Activated CD8-positive, alpha-beta memory T cell treated with anti-CD3 and anti-CD28 coated beads for 4 hours (primary cell): ENCODE measurements around the gene PLEKHG4B.

Experiments
- DNase-seq, 2 donors: peaks; one replicate each; pipeline ENCODE4 v3.0.0-alpha.2; 2020; ENCODE audit warnings: low read depth in 2 of 2

The PLEKHG4B gene

DNA sequence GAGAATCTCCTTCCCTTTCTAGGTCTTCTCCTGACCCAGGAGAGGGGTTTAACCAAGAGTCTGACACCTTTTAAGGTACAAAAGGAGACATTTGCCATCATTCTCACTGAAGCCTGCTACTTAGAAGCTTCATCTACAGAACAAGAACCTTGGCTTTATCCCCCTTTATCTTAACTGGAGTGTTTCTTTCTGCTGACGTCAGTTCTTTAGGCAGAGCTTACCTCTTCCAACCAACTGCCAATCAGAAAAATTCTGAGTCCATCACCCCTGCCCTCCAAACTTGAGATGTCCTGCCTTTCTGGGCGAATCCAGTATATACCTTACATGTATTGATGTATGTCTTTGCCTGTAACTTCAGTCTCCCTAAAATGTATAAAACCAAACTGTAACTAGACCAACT lies 37.2 kb downstream of the PLEKHG4B start:
- DNase-seq, result no peak

DNA sequence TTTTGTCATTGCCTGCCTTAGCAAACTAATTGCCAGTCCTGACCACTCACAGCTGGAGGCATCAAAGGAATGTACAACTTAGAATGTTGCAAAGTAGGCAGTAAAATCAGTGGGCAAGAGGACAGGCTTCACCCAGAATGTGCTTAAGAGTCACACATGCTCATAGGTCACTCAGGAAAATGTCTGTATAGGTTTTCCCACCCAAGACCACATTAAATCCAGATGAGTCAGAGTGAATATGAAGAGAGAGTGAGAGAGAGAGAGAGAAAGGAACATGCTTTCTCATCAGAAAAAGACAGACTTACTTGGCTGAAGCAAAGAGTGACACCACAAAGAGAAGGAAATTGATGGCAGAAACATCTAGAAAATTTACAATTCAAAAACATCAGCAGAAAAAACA lies 37.9 kb downstream of the PLEKHG4B start:
- DNase-seq, result no peak

DNA sequence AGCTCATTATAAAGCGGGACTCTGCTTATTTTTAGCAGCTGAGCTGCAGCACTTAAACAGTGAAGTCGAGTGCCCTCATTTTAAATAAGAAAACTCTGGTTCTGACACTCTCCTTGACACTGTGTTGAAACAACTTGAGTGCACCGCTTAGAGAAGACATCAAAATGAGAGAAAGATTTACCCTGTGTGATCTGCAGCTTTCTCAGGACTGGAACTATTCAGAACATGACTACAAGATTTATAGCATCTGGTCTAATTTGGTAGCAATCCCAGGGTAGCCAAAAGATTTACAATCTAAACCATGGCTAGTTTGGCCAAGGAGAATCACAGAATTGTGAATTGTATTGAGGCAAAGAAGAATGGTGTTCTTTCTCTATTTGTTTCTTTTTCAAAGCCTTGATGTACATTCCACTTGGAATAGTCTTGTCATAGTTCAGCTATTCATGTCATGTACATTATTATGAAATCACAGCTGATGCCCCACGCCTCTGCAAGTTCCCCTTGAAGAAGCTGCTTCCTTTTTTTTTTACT lies 38.7 kb downstream of the PLEKHG4B start:
- no peak for DNase-seq

DNA sequence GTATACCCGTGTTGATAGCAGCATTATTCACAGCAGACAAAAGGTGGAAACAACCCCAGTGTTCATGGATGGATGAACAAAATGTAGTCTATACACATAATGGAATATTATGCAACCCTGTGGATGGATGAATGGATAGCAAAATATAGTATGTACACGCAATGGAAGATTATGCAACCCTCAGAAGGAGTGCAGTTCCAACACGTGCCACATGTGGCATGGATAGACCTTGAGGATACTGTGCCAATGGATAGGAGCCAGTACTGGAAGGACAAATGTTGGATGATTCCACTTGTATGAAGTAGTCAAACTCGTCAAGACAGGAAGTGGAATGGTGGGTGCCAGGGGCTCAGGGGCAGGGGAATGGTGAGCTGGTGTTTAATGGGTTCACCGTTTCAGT lies 44.9 kb downstream of the PLEKHG4B start:
- no peak for DNase-seq

DNA sequence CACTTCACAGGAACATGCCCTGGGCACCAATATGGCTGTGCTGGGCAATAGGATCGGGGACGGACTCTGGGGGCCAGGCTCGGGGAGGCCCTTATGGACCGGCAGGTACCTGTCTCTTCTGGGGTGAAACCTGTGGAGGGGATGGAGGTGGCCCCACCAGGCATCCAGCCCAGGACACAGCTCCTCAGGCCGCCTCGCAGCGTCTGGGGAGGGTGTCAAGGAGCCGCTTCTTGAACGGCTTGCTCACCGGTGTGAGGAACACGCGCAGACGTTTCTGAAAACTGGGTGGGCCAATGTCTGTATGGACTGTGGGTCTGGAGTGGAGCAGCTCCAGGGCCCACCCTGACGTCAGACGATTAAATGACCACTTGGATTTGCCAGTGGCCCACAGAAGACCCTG lies 45.8 kb downstream of the PLEKHG4B start:
- no peak for DNase-seq

DNA sequence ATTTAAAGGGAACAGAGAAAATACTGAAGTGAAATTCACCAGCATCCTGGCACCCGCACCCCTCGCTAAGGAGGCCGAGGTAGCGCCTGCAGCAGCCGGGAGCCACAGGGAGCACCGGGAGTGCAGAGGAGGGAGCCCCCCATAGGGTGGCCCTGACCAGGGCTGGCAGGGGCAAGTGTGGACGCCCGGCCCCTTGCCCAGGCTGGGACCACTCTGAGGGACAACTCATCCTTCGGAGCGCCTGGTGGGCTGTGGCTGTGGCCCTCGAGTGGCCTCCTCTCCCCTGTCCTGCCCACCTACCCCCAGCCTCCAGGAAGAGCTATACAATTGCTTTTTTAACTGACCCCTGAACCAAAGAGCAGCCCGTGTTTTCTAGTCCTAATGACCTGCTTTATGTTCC lies 47.0 kb downstream of the PLEKHG4B start:
- no peak for DNase-seq

DNA sequence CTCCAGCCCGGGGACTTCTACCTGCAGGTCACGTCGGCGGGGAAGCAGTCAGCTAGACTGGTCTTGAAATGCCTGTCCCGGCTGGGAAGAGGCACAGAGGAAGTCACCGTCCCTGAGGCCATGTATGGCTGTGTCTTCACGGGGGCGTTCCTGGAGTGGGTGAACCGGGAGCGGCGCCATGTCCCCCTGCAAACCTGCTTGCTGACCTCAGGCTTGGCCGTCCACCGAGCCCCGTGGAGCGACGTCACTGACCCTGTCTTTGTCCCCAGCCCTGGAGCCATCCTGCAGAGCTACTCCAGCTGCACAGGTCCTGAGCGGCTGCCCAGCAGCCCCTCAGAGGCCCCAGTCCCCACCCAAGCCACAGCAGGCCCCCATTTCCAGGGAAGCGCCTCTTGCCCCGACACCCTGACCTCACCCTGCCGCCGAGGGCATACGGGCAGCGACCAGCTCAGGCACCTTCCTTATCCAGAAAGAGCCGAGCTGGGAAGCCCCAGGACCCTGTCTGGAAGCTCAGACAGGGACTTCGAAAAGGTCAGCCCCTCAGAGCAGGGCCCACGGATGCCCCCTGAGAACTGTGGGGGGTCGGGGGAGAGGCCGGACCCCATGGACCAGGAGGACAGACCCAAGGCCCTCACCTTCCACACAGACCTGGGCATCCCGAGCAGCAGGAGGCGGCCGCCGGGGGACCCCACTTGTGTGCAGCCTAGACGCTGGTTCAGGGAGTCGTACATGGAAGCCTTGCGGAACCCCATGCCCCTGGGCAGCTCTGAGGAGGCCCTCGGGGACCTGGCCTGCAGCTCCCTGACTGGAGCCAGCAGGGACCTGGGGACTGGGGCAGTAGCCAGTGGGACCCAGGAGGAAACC lies 47.8 kb downstream of the PLEKHG4B start:
- DNase-seq, result no peak

DNA sequence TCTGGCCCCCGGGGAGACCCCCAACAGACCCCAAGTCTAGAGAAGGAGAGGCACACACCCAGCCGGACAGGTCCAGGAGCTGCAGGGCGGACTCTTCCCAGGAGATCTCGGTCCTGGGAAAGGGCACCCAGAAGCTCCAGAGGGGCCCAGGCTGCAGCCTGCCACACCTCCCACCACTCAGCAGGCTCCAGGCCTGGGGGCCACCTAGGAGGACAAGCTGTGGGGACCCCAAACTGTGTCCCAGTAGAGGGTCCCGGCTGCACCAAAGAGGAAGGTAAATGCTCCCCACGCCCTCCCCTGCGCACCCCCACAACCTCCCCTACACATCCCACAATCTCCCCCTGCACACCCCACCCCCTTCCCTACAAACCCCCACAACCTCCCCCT lies 48.5 kb downstream of the PLEKHG4B start:
- no peak for DNase-seq

DNA sequence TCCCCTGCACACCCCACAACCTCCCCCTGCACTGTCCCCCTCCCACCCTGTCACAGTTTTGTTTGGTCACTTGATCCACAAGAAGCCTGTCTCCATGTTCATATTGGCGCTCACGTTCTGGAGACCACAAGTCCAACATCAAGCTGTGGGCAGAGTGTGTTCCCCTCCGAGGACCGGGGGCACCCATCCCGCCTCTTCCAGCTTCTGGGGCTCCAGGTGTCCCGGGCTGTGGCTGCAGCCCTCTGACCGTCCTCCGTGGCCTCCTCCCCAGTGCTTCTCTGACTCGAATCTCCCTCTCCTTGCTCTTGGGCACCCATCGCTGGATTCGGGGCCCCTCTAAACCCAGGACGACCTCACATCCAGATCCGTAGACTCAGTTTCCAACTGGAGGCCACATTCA lies 49.2 kb downstream of the PLEKHG4B start:
- DNase-seq, result no peak

DNA sequence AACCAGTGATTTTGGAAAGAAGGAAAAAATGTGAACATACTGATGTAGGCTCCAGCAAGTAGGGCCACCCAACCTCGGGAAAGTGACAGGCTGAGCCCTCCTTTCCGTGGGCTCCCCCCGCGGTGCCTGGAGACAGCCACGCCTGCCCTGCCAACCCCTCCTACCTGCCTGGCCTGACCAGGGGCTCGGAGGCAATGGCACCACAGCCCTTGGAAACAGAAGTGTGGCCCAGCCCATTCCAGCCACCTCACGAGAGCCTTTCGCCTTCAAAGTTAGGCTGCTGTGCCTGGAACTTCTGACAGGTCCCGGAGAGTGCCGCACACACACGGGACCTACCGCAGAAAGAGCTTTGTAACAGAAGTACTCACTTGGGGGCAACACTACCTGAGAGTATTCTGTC lies 49.8 kb downstream of the PLEKHG4B start:
- DNase-seq, result no peak

DNA sequence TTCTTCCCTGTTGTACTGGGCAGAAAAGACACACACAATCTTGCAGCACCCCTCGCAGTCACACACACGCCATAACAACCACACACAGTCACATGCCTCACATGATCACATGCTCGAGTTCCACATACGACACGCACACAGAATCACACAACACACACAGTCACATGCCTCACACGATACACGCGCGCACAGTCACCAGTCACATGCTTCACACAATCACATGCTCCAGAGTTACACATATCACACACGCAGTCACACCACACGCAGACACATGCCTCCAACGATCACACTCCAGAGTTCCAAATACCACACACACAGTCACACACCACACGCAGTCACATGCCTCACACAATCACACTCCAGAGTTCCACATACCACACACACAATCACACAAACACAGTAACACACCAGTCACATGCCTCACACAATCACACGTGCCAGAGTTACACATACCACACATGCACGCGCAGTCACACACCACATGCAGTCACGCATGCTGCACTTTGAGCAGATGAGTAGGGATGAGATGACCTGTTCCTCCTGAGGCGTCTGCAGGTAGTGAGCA lies 50.4 kb downstream of the PLEKHG4B start:
- no peak for DNase-seq

DNA sequence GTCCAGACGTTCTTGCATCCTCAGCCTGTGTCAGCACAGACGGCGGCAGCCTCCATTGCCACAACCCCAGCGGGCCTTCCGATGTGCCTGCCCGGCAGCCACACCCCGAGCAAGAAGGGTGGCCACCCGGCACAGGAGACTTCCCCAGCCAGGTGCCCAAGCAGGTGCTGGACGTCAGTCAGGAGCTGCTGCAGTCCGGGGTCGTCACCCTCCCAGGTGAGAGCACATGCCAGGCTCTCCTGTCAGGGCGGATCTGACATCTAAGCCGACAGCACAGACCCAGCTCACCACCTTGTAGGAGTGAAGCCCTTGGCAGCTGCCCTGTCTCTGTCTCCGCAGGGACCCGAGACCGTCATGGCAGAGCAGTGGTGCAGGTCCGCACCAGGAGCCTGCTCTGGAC lies 51.1 kb downstream of the PLEKHG4B start:
- no peak for DNase-seq

DNA sequence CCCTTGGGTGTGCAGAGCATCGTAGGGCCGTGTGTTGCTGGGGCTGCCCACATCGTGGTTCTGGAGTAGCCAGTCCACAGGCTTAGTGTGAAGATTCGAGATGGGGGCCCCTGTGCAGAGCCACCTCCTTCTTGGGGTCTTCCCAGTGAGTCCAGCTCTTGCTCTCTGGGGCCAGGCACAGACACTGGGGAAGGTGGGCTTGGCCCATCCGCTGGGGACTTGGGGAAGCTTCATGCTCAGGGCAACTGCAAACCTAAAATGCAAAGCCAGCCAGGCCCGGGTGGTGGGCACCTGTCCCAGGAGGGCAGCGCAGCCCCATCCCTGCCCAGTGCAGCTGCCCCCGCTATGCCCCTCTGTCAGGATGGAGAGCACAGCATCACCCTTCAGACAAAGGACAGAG lies 53.0 kb downstream of the PLEKHG4B start:
- no peak for DNase-seq

DNA sequence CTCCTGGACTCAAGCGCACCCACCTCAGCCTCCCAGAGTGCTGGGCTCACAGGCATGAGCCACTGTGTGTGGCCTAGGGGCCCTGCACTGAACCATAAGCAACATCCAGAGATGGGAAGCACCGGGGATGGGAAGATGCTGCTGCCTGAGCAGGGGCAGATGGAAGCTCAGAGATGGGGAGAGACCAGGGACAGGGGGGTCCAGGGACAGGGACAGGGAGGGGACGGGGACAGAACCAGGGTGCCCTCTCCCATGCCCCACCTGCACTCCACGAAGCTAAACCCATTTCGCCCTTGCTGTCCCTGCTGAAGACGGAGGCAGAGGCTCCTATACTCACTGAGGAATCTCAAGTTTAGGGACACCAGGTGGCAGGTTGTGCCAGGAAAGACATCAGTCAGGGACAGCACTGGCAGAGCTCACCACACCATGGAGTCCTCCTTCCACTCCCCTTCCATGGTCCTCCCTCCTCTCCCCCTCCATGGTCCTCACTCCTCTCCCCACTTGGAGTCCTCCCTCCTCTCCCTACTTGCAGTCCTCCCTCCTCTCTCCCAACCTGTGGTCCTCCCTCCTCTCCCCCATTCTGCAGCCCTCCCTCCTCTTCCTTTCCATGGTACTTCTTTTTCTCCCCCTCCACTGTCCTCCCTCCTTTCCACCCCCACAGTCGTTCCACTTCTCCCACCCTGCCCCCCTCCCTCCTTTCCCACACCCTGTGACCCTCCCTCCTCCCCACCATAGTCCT lies 53.8 kb downstream of the PLEKHG4B start:
- no peak for DNase-seq

DNA sequence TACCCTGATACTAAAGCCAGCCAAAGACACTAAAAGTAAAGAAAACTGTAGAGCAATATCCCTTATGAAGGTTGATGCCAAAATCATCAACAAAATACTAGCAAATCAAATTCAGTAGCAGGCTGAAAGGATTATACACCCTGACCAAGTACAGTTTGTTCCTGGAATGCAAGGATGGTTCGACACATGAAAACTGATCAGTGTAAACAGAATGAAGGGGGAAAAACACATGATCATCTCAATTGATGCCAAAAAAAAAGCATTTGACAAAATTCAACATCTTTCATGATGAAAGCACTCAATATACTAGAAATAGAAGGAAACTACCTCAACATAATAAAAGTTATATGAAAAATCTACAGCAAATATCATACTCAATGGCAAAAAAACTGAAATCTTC lies 55.8 kb downstream of the PLEKHG4B start:
- DNase-seq, result no peak

DNA sequence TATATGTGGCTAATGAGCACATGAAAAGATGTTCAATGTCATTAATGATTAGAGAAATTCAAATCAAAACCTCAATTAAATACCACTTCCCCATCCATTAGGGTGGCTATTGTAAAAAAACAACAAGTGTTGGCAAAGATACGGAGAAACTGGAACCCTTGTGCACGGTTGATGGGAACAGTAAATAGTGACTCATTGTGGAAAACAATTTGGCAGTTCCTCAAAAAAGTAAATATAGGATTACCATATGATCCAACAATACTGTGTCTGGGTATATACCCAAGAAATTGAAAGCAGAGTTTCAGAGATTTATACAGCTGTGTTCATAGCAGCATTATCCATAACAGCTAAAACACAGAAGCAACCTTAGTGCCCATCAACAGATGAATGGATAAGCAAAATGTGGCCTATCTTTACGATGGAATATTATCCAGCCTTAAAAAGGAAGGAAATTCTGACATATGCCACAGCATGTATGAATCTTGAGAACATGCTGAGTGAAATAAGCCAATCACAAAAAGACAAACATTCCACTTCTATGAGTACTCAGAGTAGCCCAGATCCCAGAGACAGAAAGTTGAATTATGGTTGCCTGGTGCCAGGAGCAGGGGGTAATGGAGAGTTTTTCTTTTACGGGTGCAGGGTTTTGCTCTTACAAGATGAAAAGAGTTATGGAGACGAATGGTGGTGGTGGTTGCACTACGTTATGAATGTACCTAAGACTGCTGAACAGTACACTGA lies 57.9 kb downstream of the PLEKHG4B start:
- DNase-seq, result no peak

DNA sequence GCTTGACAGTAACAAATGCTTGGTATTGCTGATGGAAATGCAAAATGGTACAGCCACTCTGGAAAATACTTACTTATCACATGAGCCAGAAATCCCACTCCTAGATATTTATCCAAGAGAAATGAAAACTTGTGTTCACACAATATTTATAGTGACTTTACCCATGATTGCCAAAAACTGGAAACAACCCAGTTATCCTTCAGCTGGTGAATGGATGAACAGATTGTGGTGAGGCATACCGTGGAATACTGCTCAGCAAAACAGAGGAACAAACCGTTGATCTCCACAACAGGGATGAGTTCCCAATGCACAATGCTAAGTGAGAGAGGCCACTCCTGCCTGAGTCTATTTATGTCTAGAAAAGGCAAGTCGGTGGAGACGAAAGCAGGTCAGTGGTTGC lies 58.8 kb downstream of the PLEKHG4B start:
- DNase-seq, result no peak

DNA sequence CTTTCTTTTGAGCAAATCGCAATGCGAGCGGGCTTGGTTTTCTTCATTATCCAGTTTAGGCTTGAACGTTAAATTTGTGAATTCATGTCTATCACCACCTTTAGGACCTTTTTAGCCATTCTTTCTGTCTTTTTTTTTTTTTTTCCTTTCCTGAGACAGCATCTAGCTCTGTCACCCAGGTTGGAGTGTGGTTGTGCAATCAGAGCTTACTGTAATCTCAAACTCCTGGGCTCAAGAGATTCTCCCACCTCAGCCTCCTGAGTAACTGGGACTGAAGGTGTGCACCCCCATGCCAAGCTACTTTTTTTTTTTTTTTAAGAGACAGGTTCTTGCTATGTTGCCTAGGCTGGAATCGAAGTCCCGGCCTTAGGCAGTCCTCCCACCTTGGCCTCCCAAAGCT lies 60.1 kb downstream of the PLEKHG4B start:
- DNase-seq, result no peak

DNA sequence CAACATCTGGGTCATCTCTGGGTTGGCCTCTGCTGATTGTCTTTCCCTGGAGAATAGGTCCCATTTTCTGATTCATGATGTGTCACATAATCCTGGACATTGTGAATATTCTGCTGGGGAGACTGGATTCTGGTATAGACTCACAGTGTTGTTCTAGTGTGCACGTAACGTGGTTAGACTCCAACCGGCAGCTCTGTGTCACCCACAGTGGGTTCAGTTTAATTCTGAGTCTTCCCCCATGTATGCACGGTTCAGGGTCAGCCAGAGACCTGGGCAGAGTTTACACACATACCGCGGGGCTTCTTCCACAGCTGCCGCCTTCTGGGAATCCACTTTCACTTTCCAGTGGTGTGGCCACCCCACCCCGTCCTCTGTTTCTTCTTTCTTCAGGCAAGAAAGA lies 61.3 kb downstream of the PLEKHG4B start:
- no peak for DNase-seq

DNA sequence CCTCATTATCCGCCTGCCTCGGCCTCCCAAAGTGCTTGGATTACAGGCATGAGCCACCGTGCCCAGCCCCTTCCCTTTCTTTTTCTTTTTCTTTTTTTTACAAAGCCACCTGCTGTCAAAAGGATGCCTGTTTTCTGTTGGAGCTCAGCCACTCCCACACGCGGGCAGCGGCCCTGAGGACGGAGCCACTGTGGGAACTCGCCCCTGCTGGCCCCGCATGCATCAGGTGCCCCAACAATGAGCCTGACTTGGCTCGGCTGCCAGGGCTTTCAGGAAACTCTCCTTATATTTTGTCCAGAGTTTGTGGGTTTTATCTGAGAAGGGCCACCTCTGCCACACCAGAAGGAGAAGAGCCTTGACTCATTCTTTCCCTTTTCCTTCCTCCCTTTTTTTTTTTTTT lies 62.3 kb downstream of the PLEKHG4B start:
- DNase-seq, result no peak

DNA sequence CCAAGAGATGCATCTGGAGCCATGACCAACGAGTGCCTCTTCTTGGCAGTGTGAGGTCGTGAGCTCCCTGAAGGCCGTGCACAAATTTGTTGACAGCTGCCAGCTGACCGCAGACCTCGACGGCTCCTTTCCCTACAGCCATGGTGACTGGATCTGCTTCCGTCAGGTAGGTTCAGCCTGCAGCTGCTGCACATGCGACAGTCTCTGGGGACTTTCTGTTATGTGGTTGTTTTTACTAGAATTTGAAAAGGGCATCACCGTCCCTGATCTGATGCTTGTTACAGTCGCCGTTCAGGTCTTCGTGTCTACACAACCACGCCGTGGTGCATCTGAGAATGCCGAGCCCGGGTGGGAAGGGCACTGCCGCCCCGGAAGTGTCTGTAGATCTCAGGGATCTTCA lies 62.9 kb downstream of the PLEKHG4B start:
- no peak for DNase-seq
